GM12892 (cell line): ENCODE data around the gene HNRNPC. TPM values are rescaled to one million over a fixed set of nuclear protein-coding genes. Genes with fewer than 3 reads are reported as not detected.
"Not testable (repeated sequence)": the region's sequence is repeated elsewhere in the genome, so short reads cannot be mapped to it uniquely, and the experiment has no call there.

Source experiments
- DNase-seq: peaks from one replicate; pipeline ENCODE4 v3.0.0; 2011; ENCODE audit not compliant: insufficient read length
- FAIRE-seq: peaks from 2 replicates; lab custom pipeline; 2011; peaks lifted over from hg19 to GRCh38; lab: Jason Lieb, UNC
- POLR2A ChIP-seq: IDR thresholded peaks from 2 replicates; pipeline ENCODE4 v1.6.1; 2011; ENCODE audit warnings: low read depth, low read length, control low read depth
- POLR2AphosphoS5 ChIP-seq: IDR thresholded peaks from 2 replicates; pipeline ENCODE4 v1.6.1; 2011; ENCODE audit warnings: low read depth, low read length, control low read depth
- TAF1 ChIP-seq: IDR thresholded peaks from 2 replicates; pipeline ENCODE4 v1.6.1; 2011; ENCODE audit warnings: low read depth, mild to moderate bottlenecking, control low read depth, low read length, borderline replicate concordance
- polyA plus RNA-seq: library from polyadenylated mRNA; unstranded; fragments of >200 nt; gene quantifications from one replicate; pipeline ENCODE4 v1.2.1, GENCODE V29; 2012; ENCODE audit warnings: missing spikeins, inconsistent platforms; ENCODE audit not compliant: missing spikeins

Gene HNRNPC
- polyA plus RNA-seq, result 674 TPM

- peak; percentile 99 for TF ChIP-seq POLR2AphosphoS5
- peak; percentile 98 for TF ChIP-seq POLR2A
- peak; percentile 97 for TF ChIP-seq TAF1
- DNase-seq (peak; percentile 88), FAIRE-seq (peak; percentile 97)
Observed at GRCh38 chr14:21269252-21270046, at the start of gene HNRNPC. TSS of gene HNRNPC (minus strand) at chr14:21269442. CDS start at chr14:21234193, 35,249 bp downstream.

GRCh38 chr14:21317398-21317797 is 48.2 kb upstream of the HNRNPC start:
- DNase-seq, result peak; percentile 33
- peak; percentile 48 for FAIRE-seq
- TF ChIP-seq POLR2AphosphoS5 (no peak), TAF1 (no peak), POLR2A (no peak)

GRCh38 chr14:21313512-21313911 is 44.3 kb upstream of the HNRNPC start:
- TF ChIP-seq POLR2A (no peak), TAF1 (no peak), POLR2AphosphoS5 (no peak)
- no peak for FAIRE-seq

GRCh38 chr14:21311614-21312013 is 42.4 kb upstream of the HNRNPC start:
- FAIRE-seq (no peak), DNase-seq (no peak)

More at GRCh38 chr14:21313512-21313911, 44.3 kb upstream of the HNRNPC start:
- no peak for DNase-seq

GRCh38 chr14:21309956-21310355 is 40.7 kb upstream of the HNRNPC start:
- FAIRE-seq (no peak), DNase-seq (no peak)
- TF ChIP-seq TAF1, result no peak
- no peak for TF ChIP-seq POLR2AphosphoS5
- TF ChIP-seq POLR2A, result no peak

More at GRCh38 chr14:21311614-21312013, 42.4 kb upstream of the HNRNPC start:
- TF ChIP-seq POLR2A, result no peak
- no peak for TF ChIP-seq POLR2AphosphoS5
- TF ChIP-seq TAF1, result no peak

- DNase-seq, result no peak
- no peak for TF ChIP-seq POLR2AphosphoS5
- no peak for TF ChIP-seq POLR2A
- TF ChIP-seq TAF1, result no peak
- FAIRE-seq, result no peak
Observed at GRCh38 chr14:21309238-21309636, 40.0 kb upstream of the HNRNPC start.

- DNase-seq, result no peak
- peak; percentile 93 for FAIRE-seq
- TF ChIP-seq POLR2A (peak; percentile 95), POLR2AphosphoS5 (peak; percentile 94), TAF1 (no peak)
Observed at GRCh38 chr14:21308479-21309237, 39.4 kb upstream of the HNRNPC start.

- FAIRE-seq, result no peak
- no peak for DNase-seq
- no peak for TF ChIP-seq POLR2A
- TF ChIP-seq POLR2AphosphoS5, result no peak
- TF ChIP-seq TAF1, result no peak
Observed at GRCh38 chr14:21308132-21308478, 38.9 kb upstream of the HNRNPC start.

- DNase-seq (no peak), FAIRE-seq (no peak)
- TF ChIP-seq POLR2AphosphoS5 (no peak), POLR2A (no peak), TAF1 (no peak)
Observed at GRCh38 chr14:21307637-21308036, 38.4 kb upstream of the HNRNPC start.

- not testable (repeated sequence) for FAIRE-seq, DNase-seq
Observed at GRCh38 chr14:21302836-21303140, 33.5 kb upstream of the HNRNPC start.

- TF ChIP-seq TAF1 (no peak), POLR2AphosphoS5 (no peak), POLR2A (no peak)
- no peak for DNase-seq
- FAIRE-seq, result no peak
Observed at GRCh38 chr14:21302013-21302835, 33.0 kb upstream of the HNRNPC start.
